Measurements from ENCODE around the gene TCF7L1.

The TCF7L1 gene

DNA sequence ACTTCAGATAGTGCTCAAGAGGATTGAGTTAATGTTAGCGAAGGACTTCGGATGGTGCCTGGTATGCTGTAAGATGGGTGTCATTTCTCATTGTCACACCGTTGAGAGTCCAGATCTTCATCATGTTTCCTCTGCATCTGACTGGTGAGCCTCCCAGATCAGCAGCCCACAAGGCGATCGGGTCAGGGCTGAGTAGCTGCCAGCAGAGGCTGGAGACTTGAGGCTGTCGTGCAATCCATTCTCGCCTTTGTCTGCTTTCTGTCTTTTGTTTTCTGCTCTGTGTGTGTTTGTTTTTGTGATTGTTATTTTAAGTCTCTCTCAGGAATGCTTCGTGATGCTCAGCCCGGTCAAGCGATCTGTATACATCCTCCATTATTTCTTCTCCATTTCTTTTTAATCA, 98.8 kb downstream of the TCF7L1 start:
- Histone ChIP-seq H3K4me1 (ENCODE audit: control insufficient read depth in 5 of 5, insufficient read depth in 5 of 5, low read length in 5 of 5) (peaks cover 0 to 28% (median 2%) of the 10 kb centered on the region in 5 donors), H3K27ac (ENCODE audit: low read depth, low read length) (no peak overlapping the region), H3K9me3 (ENCODE audit: control insufficient read depth in 5 of 5, low read length in 5 of 5) (no peaks in the 10 kb centered on the region), H3K9ac (ENCODE audit: low read length in 5 of 5) (no peak overlapping the region), H3K4me3 (ENCODE audit: low read depth in 1 of 5, low read length in 5 of 5) (no peak overlapping the region), H3K27me3 (ENCODE audit: control insufficient read depth in 5 of 5, insufficient read depth in 4 of 5, low read length in 5 of 5) (no peaks in the 10 kb centered on the region), H3K36me3 (ENCODE audit: control insufficient read depth in 5 of 5, insufficient read depth in 5 of 5, low read length in 5 of 5) (no peaks in the 10 kb centered on the region)

DNA sequence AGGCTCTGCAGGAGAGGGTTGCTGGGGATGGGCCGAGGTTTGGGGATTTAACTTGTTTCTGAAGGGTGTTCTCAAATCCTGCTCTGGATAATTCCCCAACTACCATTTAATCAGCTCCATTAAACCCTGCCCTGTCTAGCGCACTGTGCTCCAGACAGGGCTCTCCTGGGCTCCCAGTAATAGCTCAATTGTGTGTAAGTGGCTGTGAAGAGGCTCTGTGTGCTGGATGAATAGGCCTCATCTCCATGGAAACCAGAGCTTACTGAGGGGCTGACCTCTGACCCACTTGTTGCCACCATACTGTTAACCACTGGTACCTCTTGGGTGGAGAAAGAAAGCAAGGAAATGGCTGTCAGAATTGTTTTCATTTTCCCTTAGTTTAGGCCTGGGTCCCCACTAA, 101.7 kb downstream of the TCF7L1 start:
- no peaks in the 10 kb centered on the region for H3K27me3 ChIP-seq (ENCODE audit: control insufficient read depth in 5 of 5, insufficient read depth in 4 of 5, low read length in 5 of 5)
- H3K36me3 ChIP-seq (ENCODE audit: control insufficient read depth in 5 of 5, insufficient read depth in 5 of 5, low read length in 5 of 5), result no peaks in the 10 kb centered on the region
- no peak overlapping the region for H3K4me3 ChIP-seq (ENCODE audit: low read depth in 1 of 5, low read length in 5 of 5)
- no peaks in the 10 kb centered on the region for H3K9me3 ChIP-seq (ENCODE audit: control insufficient read depth in 5 of 5, low read length in 5 of 5)
- H3K9ac ChIP-seq (ENCODE audit: low read length in 5 of 5), result no peak overlapping the region
- no peak overlapping the region for H3K27ac ChIP-seq (ENCODE audit: low read depth, low read length)
- peaks cover 0 to 22% (median 2%) of the 10 kb centered on the region in 5 donors for H3K4me1 ChIP-seq (ENCODE audit: control insufficient read depth in 5 of 5, insufficient read depth in 5 of 5, low read length in 5 of 5)

DNA sequence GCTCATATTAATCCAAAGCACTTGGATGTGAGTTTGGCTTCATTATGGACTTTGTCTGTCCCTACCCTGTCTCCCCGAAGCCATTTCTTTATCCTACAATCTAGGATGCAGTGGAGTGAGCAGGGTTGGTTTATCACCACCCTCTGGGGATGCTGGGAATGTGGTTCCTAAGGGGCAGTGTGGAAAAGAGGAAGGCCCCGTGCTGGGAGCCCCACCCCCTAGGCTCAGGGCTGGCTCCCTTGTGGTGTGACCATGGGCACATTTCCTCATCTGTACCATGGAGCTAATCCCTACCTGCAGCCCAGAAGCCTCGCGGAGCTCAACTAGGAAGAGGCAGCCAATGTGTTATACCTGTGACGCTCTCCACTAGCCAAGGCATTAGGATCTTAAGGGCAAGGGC, 102.1 kb downstream of the TCF7L1 start:
- Histone ChIP-seq H3K36me3 (ENCODE audit: control insufficient read depth in 5 of 5, insufficient read depth in 5 of 5, low read length in 5 of 5) (no peaks in the 10 kb centered on the region), H3K27me3 (ENCODE audit: control insufficient read depth in 5 of 5, insufficient read depth in 4 of 5, low read length in 5 of 5) (no peaks in the 10 kb centered on the region), H3K27ac (ENCODE audit: low read depth, low read length) (no peak overlapping the region), H3K4me1 (ENCODE audit: control insufficient read depth in 5 of 5, insufficient read depth in 5 of 5, low read length in 5 of 5) (peaks cover 0 to 25% (median 4%) of the 10 kb centered on the region in 5 donors), H3K4me3 (ENCODE audit: low read depth in 1 of 5, low read length in 5 of 5) (no peak overlapping the region), H3K9me3 (ENCODE audit: control insufficient read depth in 5 of 5, low read length in 5 of 5) (no peaks in the 10 kb centered on the region), H3K9ac (ENCODE audit: low read length in 5 of 5) (no peak overlapping the region)

DNA sequence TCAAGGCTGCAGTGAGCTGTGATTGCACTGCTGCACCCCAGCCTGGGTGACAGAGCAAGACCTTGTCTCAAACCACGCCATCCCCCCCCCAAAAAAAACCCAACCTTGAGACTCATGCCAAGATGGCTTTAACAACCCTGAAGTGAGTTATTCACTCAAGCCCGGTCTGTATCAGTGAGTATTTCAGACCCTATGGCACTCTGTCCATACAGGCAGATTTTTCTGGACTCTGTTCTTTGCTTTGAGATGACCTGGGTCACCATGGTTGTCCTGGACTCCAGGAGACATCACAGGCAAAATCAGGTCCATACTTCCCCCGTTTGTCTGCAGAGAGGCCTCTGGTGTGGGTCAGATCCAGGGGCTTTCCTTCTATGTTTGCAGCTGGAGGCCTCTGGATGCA, 102.9 kb downstream of the TCF7L1 start:
- H3K4me1 ChIP-seq (ENCODE audit: control insufficient read depth in 5 of 5, insufficient read depth in 5 of 5, low read length in 5 of 5), result peaks cover 5 to 26% (median 12%) of the 10 kb centered on the region in 5 donors
- H3K27ac ChIP-seq (ENCODE audit: low read depth, low read length), result no peak overlapping the region
- no peak overlapping the region for H3K9ac ChIP-seq (ENCODE audit: low read length in 5 of 5)
- no peaks in the 10 kb centered on the region for H3K27me3 ChIP-seq (ENCODE audit: control insufficient read depth in 5 of 5, insufficient read depth in 4 of 5, low read length in 5 of 5)
- H3K36me3 ChIP-seq (ENCODE audit: control insufficient read depth in 5 of 5, insufficient read depth in 5 of 5, low read length in 5 of 5), result no peaks in the 10 kb centered on the region
- H3K9me3 ChIP-seq (ENCODE audit: control insufficient read depth in 5 of 5, low read length in 5 of 5), result no peaks in the 10 kb centered on the region
- H3K4me3 ChIP-seq (ENCODE audit: low read depth in 1 of 5, low read length in 5 of 5), result no peak overlapping the region

DNA sequence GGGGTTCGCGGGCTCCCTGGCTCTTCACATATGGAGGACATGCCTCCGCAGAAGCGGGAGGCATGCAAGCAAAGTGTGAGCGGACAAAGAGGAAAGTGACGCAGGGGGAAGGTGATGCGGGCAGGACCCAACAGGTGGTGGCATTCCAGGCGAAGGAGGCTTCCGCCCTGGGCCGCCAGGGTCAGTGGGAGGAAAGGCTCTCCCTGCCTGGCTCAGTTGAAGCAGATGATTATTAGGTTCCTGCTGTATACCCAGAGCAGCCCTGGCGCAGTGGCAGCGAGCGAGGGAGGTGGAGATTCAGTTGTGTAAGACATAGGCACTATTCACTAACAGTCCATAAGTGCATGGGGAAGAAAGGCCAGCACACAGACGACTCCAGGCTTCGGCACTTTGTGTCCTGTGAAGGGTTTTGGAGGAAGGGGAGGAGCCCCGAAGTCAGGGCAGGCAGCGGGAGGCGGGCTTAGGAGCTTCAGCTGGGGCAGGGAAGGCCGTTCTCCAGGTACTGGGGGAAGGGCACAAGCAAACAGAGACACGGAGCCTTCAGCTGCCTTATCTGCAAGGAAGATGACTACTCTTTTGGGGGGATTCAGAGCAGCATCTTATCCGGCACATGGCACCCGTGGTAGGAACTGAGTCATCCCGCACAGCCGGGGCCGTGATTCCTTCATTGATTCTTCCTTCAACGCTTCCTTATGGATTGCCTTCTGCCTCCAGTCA, 104.8 kb downstream of the TCF7L1 start:
- H3K9ac ChIP-seq (ENCODE audit: low read length in 5 of 5), result no peak overlapping the region
- H3K4me1 ChIP-seq (ENCODE audit: control insufficient read depth in 5 of 5, insufficient read depth in 5 of 5, low read length in 5 of 5), result peaks cover 4 to 35% (median 22%) of the 10 kb centered on the region in 5 donors
- no peaks in the 10 kb centered on the region for H3K27me3 ChIP-seq (ENCODE audit: control insufficient read depth in 5 of 5, insufficient read depth in 4 of 5, low read length in 5 of 5)
- no peaks in the 10 kb centered on the region for H3K36me3 ChIP-seq (ENCODE audit: control insufficient read depth in 5 of 5, insufficient read depth in 5 of 5, low read length in 5 of 5)
- no peak overlapping the region for H3K4me3 ChIP-seq (ENCODE audit: low read depth in 1 of 5, low read length in 5 of 5)
- H3K27ac ChIP-seq (ENCODE audit: low read depth, low read length), result no peak overlapping the region
- H3K9me3 ChIP-seq (ENCODE audit: control insufficient read depth in 5 of 5, low read length in 5 of 5), result no peaks in the 10 kb centered on the region

DNA sequence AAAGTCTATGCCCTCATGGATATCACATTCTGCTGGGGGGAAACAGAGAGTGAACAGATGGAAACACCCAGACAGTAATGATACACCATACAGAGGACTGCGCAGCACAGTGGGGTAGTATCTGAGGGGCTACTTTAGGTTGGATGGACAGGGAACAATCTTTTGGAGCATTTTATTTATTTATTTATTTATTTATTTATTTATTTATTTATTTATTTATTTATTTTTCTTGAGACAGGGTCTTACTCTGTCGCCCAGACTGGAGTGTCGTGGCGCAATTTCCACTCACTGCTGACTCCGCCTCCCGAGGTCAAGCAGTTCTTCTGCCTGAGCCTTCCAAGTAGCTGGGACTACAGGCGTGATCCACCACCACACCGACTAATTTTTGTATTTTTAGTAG, 105.4 kb downstream of the TCF7L1 start:
- no peaks in the 10 kb centered on the region for H3K9me3 ChIP-seq (ENCODE audit: control insufficient read depth in 5 of 5, low read length in 5 of 5)
- H3K27ac ChIP-seq (ENCODE audit: low read depth, low read length), result no peak overlapping the region
- H3K27me3 ChIP-seq (ENCODE audit: control insufficient read depth in 5 of 5, insufficient read depth in 4 of 5, low read length in 5 of 5), result no peaks in the 10 kb centered on the region
- peaks cover 4 to 41% (median 28%) of the 10 kb centered on the region in 5 donors for H3K4me1 ChIP-seq (ENCODE audit: control insufficient read depth in 5 of 5, insufficient read depth in 5 of 5, low read length in 5 of 5)
- H3K9ac ChIP-seq (ENCODE audit: low read length in 5 of 5), result no peak overlapping the region
- no peaks in the 10 kb centered on the region for H3K36me3 ChIP-seq (ENCODE audit: control insufficient read depth in 5 of 5, insufficient read depth in 5 of 5, low read length in 5 of 5)
- H3K4me3 ChIP-seq (ENCODE audit: low read depth in 1 of 5, low read length in 5 of 5), result no peak overlapping the region

DNA sequence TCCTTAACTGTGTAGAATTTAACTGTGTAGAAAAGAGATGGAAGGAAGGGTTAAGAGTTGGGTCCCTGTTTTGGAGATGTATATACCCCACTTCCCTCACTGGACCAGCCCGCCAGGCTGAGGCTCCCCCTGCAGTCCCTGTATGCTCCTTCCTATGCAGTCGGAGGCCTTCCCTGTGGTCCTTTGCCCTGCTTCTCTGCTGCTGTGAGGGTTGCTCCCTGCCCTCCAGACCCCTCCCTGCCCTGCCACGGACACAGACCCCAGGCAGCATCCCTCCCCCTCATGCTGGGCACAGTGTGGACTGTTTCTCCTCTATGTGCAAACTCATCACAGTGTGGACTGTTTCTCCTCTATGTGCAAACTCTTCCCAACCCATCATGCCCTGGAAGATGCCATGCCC, 105.9 kb downstream of the TCF7L1 start:
- peaks cover 4 to 46% (median 33%) of the 10 kb centered on the region in 5 donors for H3K4me1 ChIP-seq (ENCODE audit: control insufficient read depth in 5 of 5, insufficient read depth in 5 of 5, low read length in 5 of 5)
- H3K27me3 ChIP-seq (ENCODE audit: control insufficient read depth in 5 of 5, insufficient read depth in 4 of 5, low read length in 5 of 5), result no peaks in the 10 kb centered on the region
- no peak overlapping the region for H3K9ac ChIP-seq (ENCODE audit: low read length in 5 of 5)
- no peak overlapping the region for H3K27ac ChIP-seq (ENCODE audit: low read depth, low read length)
- no peaks in the 10 kb centered on the region for H3K36me3 ChIP-seq (ENCODE audit: control insufficient read depth in 5 of 5, insufficient read depth in 5 of 5, low read length in 5 of 5)
- no peaks in the 10 kb centered on the region for H3K9me3 ChIP-seq (ENCODE audit: control insufficient read depth in 5 of 5, low read length in 5 of 5)
- H3K4me3 ChIP-seq (ENCODE audit: low read depth in 1 of 5, low read length in 5 of 5), result no peak overlapping the region

DNA sequence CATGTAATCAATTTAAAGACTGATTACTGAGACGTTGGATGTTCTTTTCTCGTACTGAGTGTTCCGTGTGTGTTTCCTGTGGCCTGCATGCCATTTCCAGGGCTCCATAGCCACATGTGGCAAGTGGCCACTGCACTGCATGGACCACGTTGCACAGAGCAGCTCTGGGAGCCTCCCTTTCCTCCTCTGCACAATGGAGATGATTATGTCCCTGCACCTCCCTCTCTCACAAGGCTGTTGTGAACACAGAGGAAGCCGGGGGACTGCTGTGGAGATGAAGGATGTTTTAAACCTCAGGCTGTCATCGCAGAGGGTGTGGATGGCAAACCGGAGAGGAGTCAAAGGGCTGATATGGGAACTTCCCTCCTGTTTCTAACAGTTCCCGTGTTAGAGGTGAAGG, 106.9 kb downstream of the TCF7L1 start:
- no peak overlapping the region for H3K9ac ChIP-seq (ENCODE audit: low read length in 5 of 5)
- H3K9me3 ChIP-seq (ENCODE audit: control insufficient read depth in 5 of 5, low read length in 5 of 5), result no peaks in the 10 kb centered on the region
- H3K4me1 ChIP-seq (ENCODE audit: control insufficient read depth in 5 of 5, insufficient read depth in 5 of 5, low read length in 5 of 5), result peaks cover 4 to 51% (median 42%) of the 10 kb centered on the region in 5 donors
- H3K4me3 ChIP-seq (ENCODE audit: low read depth in 1 of 5, low read length in 5 of 5), result no peak overlapping the region
- H3K36me3 ChIP-seq (ENCODE audit: control insufficient read depth in 5 of 5, insufficient read depth in 5 of 5, low read length in 5 of 5), result no peaks in the 10 kb centered on the region
- no peak overlapping the region for H3K27ac ChIP-seq (ENCODE audit: low read depth, low read length)
- no peaks in the 10 kb centered on the region for H3K27me3 ChIP-seq (ENCODE audit: control insufficient read depth in 5 of 5, insufficient read depth in 4 of 5, low read length in 5 of 5)

DNA sequence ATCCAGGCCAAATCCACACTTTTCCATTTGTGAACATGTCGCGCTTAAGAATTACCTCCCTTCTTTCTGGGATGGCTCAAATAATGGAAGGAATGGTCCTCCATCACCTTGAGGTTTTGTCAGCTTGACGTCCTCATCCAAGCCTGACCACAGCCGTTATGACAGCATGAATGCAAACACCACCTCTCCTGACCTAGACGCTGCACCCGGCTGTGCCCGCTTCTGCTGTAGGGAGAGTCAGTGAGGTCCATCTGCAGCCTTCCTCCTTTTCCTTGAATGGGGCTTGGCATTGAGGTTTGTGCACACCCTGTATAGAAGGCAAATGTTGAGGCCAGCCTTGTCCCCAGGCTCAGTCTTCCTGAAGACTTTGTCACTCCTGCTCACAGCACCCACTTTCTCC, 109.1 kb downstream of the TCF7L1 start:
- Histone ChIP-seq H3K27me3 (ENCODE audit: control insufficient read depth in 5 of 5, insufficient read depth in 4 of 5, low read length in 5 of 5) (no peaks in the 10 kb centered on the region), H3K27ac (ENCODE audit: low read depth, low read length) (no peak overlapping the region), H3K36me3 (ENCODE audit: control insufficient read depth in 5 of 5, insufficient read depth in 5 of 5, low read length in 5 of 5) (no peaks in the 10 kb centered on the region), H3K9ac (ENCODE audit: low read length in 5 of 5) (no peak overlapping the region), H3K4me1 (ENCODE audit: control insufficient read depth in 5 of 5, insufficient read depth in 5 of 5, low read length in 5 of 5) (peaks cover 11 to 64% (median 51%) of the 10 kb centered on the region in 5 donors), H3K4me3 (ENCODE audit: low read depth in 1 of 5, low read length in 5 of 5) (no peak overlapping the region), H3K9me3 (ENCODE audit: control insufficient read depth in 5 of 5, low read length in 5 of 5) (no peaks in the 10 kb centered on the region)

DNA sequence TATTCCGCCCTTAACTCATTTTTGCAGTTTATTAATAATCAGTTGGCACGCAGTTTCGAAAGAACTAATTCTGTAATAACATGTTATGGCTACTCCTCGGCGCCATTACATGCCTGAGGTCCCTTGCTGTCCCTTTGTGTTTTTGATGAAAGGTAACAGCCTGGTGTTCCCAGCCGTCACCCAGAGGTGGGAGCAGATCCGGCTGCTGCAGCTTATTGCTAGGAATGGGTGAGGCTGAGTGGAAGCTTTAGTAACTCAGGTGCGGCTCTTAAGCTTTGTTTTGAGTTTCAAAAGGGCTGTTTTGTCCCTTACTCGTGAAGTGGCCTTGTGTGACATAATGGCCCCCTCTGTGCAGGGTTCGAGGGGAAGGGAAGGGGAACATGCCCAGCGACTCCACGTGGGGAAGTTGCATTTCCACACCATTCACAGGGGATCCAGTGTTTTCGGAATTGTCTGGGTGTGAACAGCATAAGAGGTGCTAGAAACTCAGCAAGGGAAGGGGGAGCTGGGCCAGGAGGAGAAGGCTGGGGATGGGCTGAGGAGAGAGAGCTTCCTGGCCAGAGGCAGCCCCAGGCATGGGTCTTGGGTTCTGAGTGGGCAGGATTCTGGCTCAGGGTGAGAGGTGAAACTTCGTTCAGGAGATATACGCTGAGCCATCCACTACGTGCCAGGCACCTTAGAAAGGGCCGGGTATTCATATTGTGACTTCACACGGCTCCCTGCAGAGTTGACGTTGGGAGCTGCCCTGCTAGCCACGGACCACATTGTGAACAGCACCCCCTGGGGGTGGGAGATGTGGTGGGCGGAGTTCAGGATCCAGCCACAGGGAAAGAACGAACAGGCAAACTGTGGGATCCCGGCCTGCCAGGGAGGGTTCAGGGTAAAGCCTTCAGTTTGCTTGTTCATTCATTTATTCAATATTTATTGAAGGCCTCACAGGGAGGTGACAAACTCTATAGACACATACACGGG, 110.2 kb downstream of the TCF7L1 start:
- Histone ChIP-seq H3K27me3 (ENCODE audit: control insufficient read depth in 5 of 5, insufficient read depth in 4 of 5, low read length in 5 of 5) (no peaks in the 10 kb centered on the region), H3K9me3 (ENCODE audit: control insufficient read depth in 5 of 5, low read length in 5 of 5) (no peaks in the 10 kb centered on the region), H3K9ac (ENCODE audit: low read length in 5 of 5) (peak overlapping the region in 1 of 5 donors; percentile 5), H3K27ac (ENCODE audit: low read depth, low read length) (no peak overlapping the region), H3K4me3 (ENCODE audit: low read depth in 1 of 5, low read length in 5 of 5) (no peak overlapping the region), H3K4me1 (ENCODE audit: control insufficient read depth in 5 of 5, insufficient read depth in 5 of 5, low read length in 5 of 5) (peaks cover 14 to 74% (median 59%) of the 10 kb centered on the region in 5 donors), H3K36me3 (ENCODE audit: control insufficient read depth in 5 of 5, insufficient read depth in 5 of 5, low read length in 5 of 5) (no peaks in the 10 kb centered on the region)
